HFF-Myc (cell line): ENCODE results near the gene CEP85.

Source experiments
- DNase-seq: peaks from one replicate; pipeline ENCODE4 v3.0.0-alpha.2; 2011; ENCODE audit warnings: low read depth; ENCODE audit errors: extremely low read depth
- H3K4me3 ChIP-seq: replicated peaks from 2 replicates; pipeline ENCODE4 v1.5.1; 2011; ENCODE audit warnings: low read depth, mild to moderate bottlenecking, control low read depth, low read length
- CTCF ChIP-seq: IDR thresholded peaks from 2 replicates; pipeline ENCODE4 v1.5.1; 2012; ENCODE audit warnings: mild to moderate bottlenecking, low read depth, low read length, control low read depth; ENCODE audit errors: missing control alignments

Gene CEP85

GRCh38 chr1:26203642-26204318 is 30.2 kb upstream of the CEP85 start:
- H3K4me3 ChIP-seq: no peak overlapping the region
- DNase-seq: no peak
- no peak for TF ChIP-seq CTCF

- no peak for DNase-seq
- TF ChIP-seq CTCF: no peak
- no peak overlapping the region for H3K4me3 ChIP-seq
These were observed 23.7 kb upstream of the CEP85 start for GRCh38 chr1:26210147-26210870.

- no peak for DNase-seq
- no peak overlapping the region for H3K4me3 ChIP-seq
- TF ChIP-seq CTCF: no peak
These were observed 21.3 kb upstream of the CEP85 start for GRCh38 chr1:26212726-26213125.

- no peak for TF ChIP-seq CTCF
- no peak for DNase-seq
- no peak overlapping the region for H3K4me3 ChIP-seq
These were observed 20.6 kb upstream of the CEP85 start for GRCh38 chr1:26213335-26213905.

GRCh38 chr1:26215246-26215645 is 18.8 kb upstream of the CEP85 start:
- TF ChIP-seq CTCF: no peak
- no peak for DNase-seq
- no peak overlapping the region for H3K4me3 ChIP-seq

GRCh38 chr1:26218906-26219494 is 15.0 kb upstream of the CEP85 start:
- H3K4me3 ChIP-seq: no peak overlapping the region
- no peak for TF ChIP-seq CTCF
- no peak for DNase-seq
